Measurements from ENCODE around the gene OS9. TPM values are rescaled to one million over a fixed set of nuclear protein-coding genes. Genes with fewer than 3 reads are reported as not detected.
A peak's percentile ranks its signal among the peaks of the same experiment; 100 is the strongest.

The OS9 gene
- total RNA-seq, 4 donors from 2014 or later: 185 to 288 (median 224) TPM

DNA sequence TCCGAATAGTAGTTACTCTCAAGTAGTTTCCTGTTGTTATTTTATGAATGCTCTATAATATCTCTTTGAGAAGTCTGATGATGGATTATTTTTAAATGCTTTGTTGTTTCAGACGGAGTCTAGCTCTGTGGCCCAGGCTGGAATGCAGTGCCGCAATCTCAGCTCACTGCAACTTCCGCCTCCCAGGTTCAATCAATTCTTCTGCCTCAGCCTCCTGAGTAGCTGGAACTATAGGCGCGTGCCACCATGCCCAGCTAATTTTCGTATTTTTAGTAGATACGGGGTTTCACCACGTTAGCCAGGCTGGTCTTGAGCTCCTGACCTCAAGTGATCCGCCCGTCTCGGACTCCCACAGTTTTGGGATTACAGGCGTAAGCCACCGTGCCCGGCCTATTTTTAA is 1.4 kb upstream of the OS9 start:
- peaks cover 0 to 6% of the 10 kb centered on the region in 2 donors for H3K27me3 ChIP-seq
- no peak overlapping the region for H3K4me3 ChIP-seq
- TF ChIP-seq EP300 (IDR thresholded peaks at IDR 0.05): no peak
- no peak for TF ChIP-seq POLR2A (IDR thresholded peaks at IDR 0.05)
- TF ChIP-seq, protein P1, sequence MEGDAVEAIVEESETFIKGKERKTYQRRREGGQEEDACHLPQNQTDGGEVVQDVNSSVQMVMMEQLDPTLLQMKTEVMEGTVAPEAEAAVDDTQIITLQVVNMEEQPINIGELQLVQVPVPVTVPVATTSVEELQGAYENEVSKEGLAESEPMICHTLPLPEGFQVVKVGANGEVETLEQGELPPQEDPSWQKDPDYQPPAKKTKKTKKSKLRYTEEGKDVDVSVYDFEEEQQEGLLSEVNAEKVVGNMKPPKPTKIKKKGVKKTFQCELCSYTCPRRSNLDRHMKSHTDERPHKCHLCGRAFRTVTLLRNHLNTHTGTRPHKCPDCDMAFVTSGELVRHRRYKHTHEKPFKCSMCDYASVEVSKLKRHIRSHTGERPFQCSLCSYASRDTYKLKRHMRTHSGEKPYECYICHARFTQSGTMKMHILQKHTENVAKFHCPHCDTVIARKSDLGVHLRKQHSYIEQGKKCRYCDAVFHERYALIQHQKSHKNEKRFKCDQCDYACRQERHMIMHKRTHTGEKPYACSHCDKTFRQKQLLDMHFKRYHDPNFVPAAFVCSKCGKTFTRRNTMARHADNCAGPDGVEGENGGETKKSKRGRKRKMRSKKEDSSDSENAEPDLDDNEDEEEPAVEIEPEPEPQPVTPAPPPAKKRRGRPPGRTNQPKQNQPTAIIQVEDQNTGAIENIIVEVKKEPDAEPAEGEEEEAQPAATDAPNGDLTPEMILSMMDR (IDR thresholded peaks at IDR 0.05): no peak
- H3K36me3 ChIP-seq: peaks cover 2 to 21% (median 18%) of the 10 kb centered on the region in 3 donors
- peaks cover 0 to 19% (median 11%) of the 10 kb centered on the region in 4 donors for H3K4me1 ChIP-seq
- H3K27ac ChIP-seq: no peak overlapping the region
- 91 to 92% methylated on average over 15 of the region's 15 CpGs for WGBS, 2 donors
- no peak for DNase-seq (ENCODE audit: low spot score in 2 of 2)
- no peaks in the 10 kb centered on the region for H3K9me3 ChIP-seq

DNA sequence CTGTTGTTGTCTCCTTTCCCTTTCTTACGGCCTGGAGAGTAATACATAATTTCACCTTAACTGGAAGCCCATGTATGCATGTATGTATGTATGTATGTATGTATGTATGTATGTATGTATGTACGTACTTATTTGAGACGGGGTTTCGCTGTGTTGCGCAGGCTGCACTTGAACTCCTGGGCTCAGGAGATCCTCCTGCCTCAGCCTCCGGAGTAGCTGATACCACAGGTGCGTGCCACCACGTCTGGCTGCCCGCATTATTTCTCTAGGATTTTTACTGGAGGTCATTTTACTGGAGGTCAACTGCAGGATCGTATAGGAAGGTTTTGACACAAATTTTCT is 644 bp upstream of the OS9 start:
- H3K4me3 ChIP-seq: peak overlapping the region in 2 of 4 donors; percentile 22 to 74
- H3K36me3 ChIP-seq: peaks cover 2 to 29% (median 18%) of the 10 kb centered on the region in 3 donors
- no peaks in the 10 kb centered on the region for H3K9me3 ChIP-seq
- DNase-seq (ENCODE audit: low spot score in 2 of 2): no peak
- 50 to 53% methylated on average over 10 of the region's 10 CpGs for WGBS, 2 donors
- TF ChIP-seq POLR2A (IDR thresholded peaks at IDR 0.05): no peak
- no peak for TF ChIP-seq EP300 (IDR thresholded peaks at IDR 0.05)
- TF ChIP-seq, protein P1 (IDR thresholded peaks at IDR 0.05): no peak
- peaks cover 0 to 19% (median 11%) of the 10 kb centered on the region in 4 donors for H3K4me1 ChIP-seq
- peak overlapping the region in 3 of 4 donors; percentile 37 to 87 (median 50) for H3K27ac ChIP-seq
- H3K27me3 ChIP-seq: no peaks in the 10 kb centered on the region

DNA sequence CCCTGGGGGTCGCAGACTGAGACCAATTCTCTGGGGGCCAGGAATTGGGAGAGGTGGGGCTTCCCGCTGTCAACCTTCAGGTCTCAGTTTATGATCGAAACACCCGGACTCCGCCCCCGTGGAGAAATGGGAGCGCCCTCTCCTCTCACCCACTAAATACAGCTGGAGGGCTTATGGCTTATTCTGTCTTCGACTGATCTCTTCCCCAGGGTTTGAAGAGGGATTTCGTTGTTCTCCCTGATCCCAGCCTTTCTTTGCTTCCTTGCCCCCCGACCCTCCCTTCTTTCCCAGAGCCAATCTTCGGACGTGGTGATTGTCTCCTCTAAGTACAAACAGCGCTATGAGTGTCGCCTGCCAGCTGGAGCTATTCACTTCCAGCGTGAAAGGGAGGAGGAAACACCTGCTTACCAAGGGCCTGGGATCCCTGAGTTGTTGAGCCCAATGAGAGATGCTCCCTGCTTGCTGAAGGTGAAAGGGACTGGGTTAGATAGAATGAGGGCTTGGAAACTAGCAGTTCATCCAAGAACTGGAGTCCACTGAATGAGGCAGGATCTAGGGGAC is 607 bp downstream of the OS9 start:
- TF ChIP-seq POLR2A (IDR thresholded peaks at IDR 0.05) (no peak), EP300 (IDR thresholded peaks at IDR 0.05) (no peak)
- TF ChIP-seq, protein P1 (IDR thresholded peaks at IDR 0.05): no peak
- H3K36me3 ChIP-seq: peaks cover 2 to 34% (median 18%) of the 10 kb centered on the region in 3 donors
- no peak for DNase-seq (ENCODE audit: low spot score in 2 of 2)
- peaks cover 0 to 19% (median 11%) of the 10 kb centered on the region in 4 donors for H3K4me1 ChIP-seq
- 0 to 2% methylated on average over 15 of the region's 15 CpGs for WGBS, 2 donors
- H3K9me3 ChIP-seq: no peaks in the 10 kb centered on the region
- peak overlapping the region; percentile 60 to 96 (median 84) for H3K4me3 ChIP-seq
- H3K27me3 ChIP-seq: no peaks in the 10 kb centered on the region
- peak overlapping the region in 3 of 4 donors; percentile 87 to 91 (median 90) for H3K27ac ChIP-seq

DNA sequence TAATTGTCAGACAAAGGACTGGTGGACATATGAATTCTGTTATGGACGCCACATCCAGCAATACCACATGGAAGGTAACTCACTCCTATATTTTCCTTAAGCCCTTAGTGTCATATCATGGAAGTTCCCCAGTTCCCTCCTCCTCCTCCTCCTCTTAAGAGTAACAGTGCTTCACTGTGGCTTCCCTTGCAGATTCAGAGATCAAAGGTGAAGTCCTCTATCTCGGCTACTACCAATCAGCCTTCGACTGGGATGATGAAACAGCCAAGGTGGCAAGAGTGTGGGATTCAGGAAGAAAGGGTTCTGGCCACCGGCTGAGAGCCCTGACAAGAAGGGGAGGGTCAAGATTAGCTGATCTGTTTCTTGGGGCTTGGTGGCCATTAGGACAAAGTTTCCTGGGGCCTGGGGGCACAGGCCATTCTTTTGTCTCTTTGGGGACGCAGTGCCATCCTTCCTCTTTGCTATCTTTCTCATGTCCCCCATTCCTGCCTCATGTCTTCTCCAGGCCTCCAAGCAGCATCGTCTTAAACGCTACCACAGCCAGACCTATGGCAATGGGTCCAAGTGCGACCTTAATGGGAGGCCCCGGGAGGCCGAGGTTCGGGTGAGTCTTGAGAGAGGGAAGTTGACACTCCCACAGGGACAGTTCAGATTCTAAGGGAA is 2.0 kb downstream of the OS9 start:
- 88 to 92% methylated on average over 11 of the region's 11 CpGs for WGBS, 2 donors

More for the DNA sequence above, 2.0 kb downstream of the OS9 start:
- Histone ChIP-seq H3K27me3 (no peaks in the 10 kb centered on the region), H3K4me3 (no peak overlapping the region), H3K4me1 (peaks cover 0 to 19% (median 11%) of the 10 kb centered on the region in 4 donors), H3K9me3 (no peaks in the 10 kb centered on the region), H3K36me3 (peaks cover 2 to 44% (median 18%) of the 10 kb centered on the region in 3 donors), H3K27ac (no peak overlapping the region)
- no peak for TF ChIP-seq POLR2A (IDR thresholded peaks at IDR 0.05)
- TF ChIP-seq EP300 (IDR thresholded peaks at IDR 0.05): no peak
- TF ChIP-seq, protein P1 (IDR thresholded peaks at IDR 0.05): no peak
- DNase-seq (ENCODE audit: low spot score in 2 of 2): no peak
